Loucy (cell line): Measurements from ENCODE around the gene MOSPD3.
"Not testable (repeated sequence)": the region's sequence is repeated elsewhere in the genome, so short reads cannot be mapped to it uniquely, and the experiment has no call there.

Source experiments
- H2AFZ ChIP-seq: fragments of 200-600 bp; sonication (generic); 2 replicates; pipeline ENCODE4 v1.6.0; 2016; ENCODE audit warnings: antibody characterized with exemption, mild to moderate bottlenecking, low read length, moderate library complexity
- H3F3A ChIP-seq: fragments of 200-600 bp; 2 replicates; pipeline ENCODE4 v1.6.0; 2016; ENCODE audit warnings: antibody characterized with exemption, low read depth, mild to moderate bottlenecking
- H3K27me3 ChIP-seq: fragments of 200-600 bp; sonication (generic); 2 replicates; pipeline ENCODE4 v1.6.1; 2014; ENCODE audit warnings: low read length, mild to moderate bottlenecking; ENCODE audit not compliant: insufficient read depth, poor library complexity, severe bottlenecking
- H3K36me3 ChIP-seq: fragments of 200-600 bp; sonication (generic); 2 replicates; pipeline ENCODE4 v1.6.1; 2016; ENCODE audit warnings: low read length; ENCODE audit not compliant: insufficient read depth
- H3K4me1 ChIP-seq: fragments of 200-600 bp; sonication (generic); 2 replicates; pipeline ENCODE4 v1.5.1; 2014; ENCODE audit warnings: low read length, mild to moderate bottlenecking; ENCODE audit not compliant: insufficient read depth, poor library complexity, severe bottlenecking
- H3K4me2 ChIP-seq: fragments of 200-600 bp; sonication (generic); 2 replicates; pipeline ENCODE4 v1.6.0; 2014; ENCODE audit warnings: antibody characterized with exemption, low read length, low read depth, mild to moderate bottlenecking; ENCODE audit not compliant: poor library complexity, severe bottlenecking
- H3K4me3 ChIP-seq: fragments of 200-600 bp; sonication (generic); 2 replicates; pipeline ENCODE4 v1.5.1; 2014; ENCODE audit warnings: low read length, mild to moderate bottlenecking, mixed read lengths; ENCODE audit not compliant: poor library complexity, severe bottlenecking
- H3K79me2 ChIP-seq: fragments of 200-600 bp; sonication (generic); 2 replicates; pipeline ENCODE4 v1.6.1; 2014; ENCODE audit warnings: low read length; ENCODE audit not compliant: insufficient read depth
- H3K9ac ChIP-seq: fragments of 200-600 bp; sonication (generic); 2 replicates; pipeline ENCODE4 v1.6.0; 2014; ENCODE audit warnings: mild to moderate bottlenecking, low read depth, low read length, moderate library complexity; ENCODE audit not compliant: poor library complexity, severe bottlenecking
- H3K9me2 ChIP-seq: fragments of 200-600 bp; sonication (generic); replicated peaks from 2 replicates; pipeline ENCODE4 v1.6.1; 2016; ENCODE audit warnings: low read depth, low read length, mixed read lengths
- H3K9me3 ChIP-seq: fragments of 200-600 bp; sonication (generic); 2 replicates; pipeline ENCODE4 v1.6.1; 2014; ENCODE audit warnings: mild to moderate bottlenecking, antibody characterized with exemption, low read length, low read depth; ENCODE audit not compliant: insufficient read depth
- H4K20me1 ChIP-seq: fragments of 200-600 bp; sonication (generic); 2 replicates; pipeline ENCODE4 v1.6.0; 2014; ENCODE audit warnings: antibody characterized with exemption, low read length, mild to moderate bottlenecking; ENCODE audit not compliant: insufficient read depth, poor library complexity, severe bottlenecking
- CTCF ChIP-seq: fragments of 200-600 bp; sonication (generic); conservative IDR thresholded peaks from 2 replicates; pipeline ENCODE4 v1.5.1; 2014; ENCODE audit warnings: mild to moderate bottlenecking, antibody characterized with exemption, low read length
- EZH2phosphoT487 ChIP-seq: fragments of 200-600 bp; IDR thresholded peaks from 2 replicates; pipeline ENCODE4 v1.6.1; 2018; ENCODE audit warnings: antibody characterized with exemption, mild to moderate bottlenecking, moderate library complexity, borderline replicate concordance

Gene MOSPD3

GRCh38 chr7:100654908-100655831 lies 42.8 kb downstream of the MOSPD3 start:
- Histone ChIP-seq H2AFZ (no peak overlapping the region), H3F3A (no peaks in the 10 kb centered on the region), H4K20me1 (no peaks in the 10 kb centered on the region), H3K27me3 (no peaks in the 10 kb centered on the region), H3K9ac (no peak overlapping the region), H3K4me3 (no peak overlapping the region), H3K9me2 (no peaks in the 10 kb centered on the region), H3K36me3 (no peaks in the 10 kb centered on the region), H3K4me2 (no peak overlapping the region), H3K79me2 (no peaks in the 10 kb centered on the region), H3K9me3 (no peaks in the 10 kb centered on the region), H3K4me1 (no peaks in the 10 kb centered on the region)
- no peak for TF ChIP-seq EZH2phosphoT487
- no peak for TF ChIP-seq CTCF

- no peaks in the 10 kb centered on the region for H3K27me3 ChIP-seq
- H2AFZ ChIP-seq, result no peak within 1 kb of the TSS
- no peak within 1 kb of the TSS for H3K4me2 ChIP-seq
These were observed 43.8 kb downstream of the MOSPD3 start, which contains the start of gene ACTL6B for GRCh38 chr7:100655908-100656674. TSS of gene ACTL6B (minus strand) at chr7:100656448. CDS start at chr7:100656354, 94 bp downstream.

GRCh38 chr7:100662194-100662776 lies 49.9 kb downstream of the MOSPD3 start:
- H3K4me1 ChIP-seq, H3K9me3 ChIP-seq, H2AFZ ChIP-seq, H3K36me3 ChIP-seq, H3F3A ChIP-seq, H3K4me3 ChIP-seq, H3K27me3 ChIP-seq, H3K9me2 ChIP-seq, H3K9ac ChIP-seq, H3K4me2 ChIP-seq, H4K20me1 ChIP-seq, H3K79me2 ChIP-seq: not testable (repeated sequence)

More at GRCh38 chr7:100655908-100656674, 43.8 kb downstream of the MOSPD3 start, which contains the start of gene ACTL6B:
- Histone ChIP-seq H3K9me2 (no peaks in the 10 kb centered on the region), H3K36me3 (no peaks in the 10 kb centered on the region), H3K9me3 (no peaks in the 10 kb centered on the region), H3K4me3 (no peak within 1 kb of the TSS), H4K20me1 (no peaks in the 10 kb centered on the region), H3K4me1 (no peaks in the 10 kb centered on the region), H3K9ac (no peak within 1 kb of the TSS), H3K79me2 (no peaks in the 10 kb centered on the region), H3F3A (no peaks in the 10 kb centered on the region)
- TF ChIP-seq CTCF (no peak), EZH2phosphoT487 (no peak)
